GM21717 (cell line): Measurements from ENCODE around the gene TIE1.
"Not testable (repeated sequence)": the region's sequence is repeated elsewhere in the genome, so short reads cannot be mapped to it uniquely, and the experiment has no call there.

Source experiments
- ATAC-seq: cut with Tn5 transposase; IDR thresholded peaks from one replicate; pipeline ENCODE4 v1.9.1; 2021; ENCODE audit warnings: mild to moderate bottlenecking, moderate library complexity; ENCODE audit not compliant: unreplicated experiment

TIE1 gene

DNA sequence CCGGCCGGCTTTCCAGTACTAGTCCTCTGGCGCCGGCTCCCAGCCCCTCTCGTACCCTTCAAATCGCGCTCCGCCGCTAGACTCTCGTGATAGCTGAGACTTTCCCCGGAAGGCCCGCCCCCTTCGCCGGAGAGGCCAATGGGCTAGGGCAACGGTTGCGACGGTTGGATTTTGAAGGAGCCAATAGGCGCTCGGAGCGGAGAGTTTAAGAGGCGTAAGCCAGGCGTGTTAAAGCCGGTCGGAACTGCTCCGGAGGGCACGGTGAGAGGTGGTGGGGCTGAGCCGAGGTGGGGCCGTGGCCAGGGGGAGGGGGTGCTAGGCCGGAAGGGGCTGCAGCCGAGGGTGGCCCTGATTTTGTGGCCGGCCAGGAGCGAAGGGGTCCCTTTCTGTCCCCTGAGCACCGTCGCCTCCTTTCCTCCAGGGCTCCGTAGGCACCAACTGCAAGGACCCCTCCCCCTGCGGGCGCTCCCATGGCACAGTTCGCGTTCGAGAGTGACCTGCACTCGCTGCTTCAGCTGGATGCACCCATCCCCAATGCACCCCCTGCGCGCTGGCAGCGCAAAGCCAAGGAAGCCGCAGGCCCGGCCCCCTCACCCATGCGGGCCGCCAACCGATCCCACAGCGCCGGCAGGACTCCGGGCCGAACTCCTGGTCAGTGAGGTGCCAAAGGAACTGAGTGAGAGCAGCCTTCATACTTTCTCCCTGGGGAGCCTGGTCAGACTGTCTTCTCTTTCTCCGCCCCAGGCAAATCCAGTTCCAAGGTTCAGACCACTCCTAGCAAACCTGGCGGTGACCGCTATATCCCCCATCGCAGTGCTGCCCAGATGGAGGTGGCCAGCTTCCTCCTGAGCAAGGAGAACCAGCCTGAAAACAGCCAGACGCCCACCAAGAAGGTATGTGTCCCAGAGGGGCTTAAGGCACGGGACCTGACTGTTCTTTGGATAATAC lies 58.2 kb downstream of the TIE1 start, which contains the start of gene CDC20:
CDC20 (plus strand) TSS at position 236 of the 948 bp plus-strand sequence; CDS start at position 471, 235 bp downstream.
- peak; percentile 91 for ATAC-seq

DNA sequence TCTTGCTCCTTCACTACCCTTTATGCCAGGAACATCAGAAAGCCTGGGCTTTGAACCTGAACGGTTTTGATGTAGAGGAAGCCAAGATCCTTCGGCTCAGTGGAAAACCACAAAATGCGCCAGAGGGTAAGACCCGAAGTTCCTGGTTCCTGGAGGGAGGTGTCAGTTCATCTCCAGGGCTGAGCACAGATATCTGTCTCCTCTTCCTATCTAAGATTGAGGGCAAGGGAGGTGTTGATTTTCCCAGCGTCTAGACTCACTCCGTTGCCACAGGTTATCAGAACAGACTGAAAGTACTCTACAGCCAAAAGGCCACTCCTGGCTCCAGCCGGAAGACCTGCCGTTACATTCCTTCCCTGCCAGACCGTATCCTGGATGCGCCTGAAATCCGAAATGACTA lies 58.9 kb downstream of the TIE1 start:
- no peak for ATAC-seq

DNA sequence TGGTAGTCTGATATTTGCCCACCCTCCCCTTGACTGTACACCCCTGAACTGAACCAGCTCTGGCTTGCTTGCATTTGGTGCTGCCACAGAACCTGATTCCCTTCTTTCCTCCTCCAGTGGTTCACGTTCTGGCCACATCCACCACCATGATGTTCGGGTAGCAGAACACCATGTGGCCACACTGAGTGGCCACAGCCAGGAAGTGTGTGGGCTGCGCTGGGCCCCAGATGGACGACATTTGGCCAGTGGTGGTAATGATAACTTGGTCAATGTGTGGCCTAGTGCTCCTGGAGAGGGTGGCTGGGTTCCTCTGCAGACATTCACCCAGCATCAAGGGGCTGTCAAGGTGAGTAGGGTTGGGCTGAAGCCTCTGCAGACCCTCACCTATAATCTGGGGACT lies 59.8 kb downstream of the TIE1 start:
- no peak for ATAC-seq

DNA sequence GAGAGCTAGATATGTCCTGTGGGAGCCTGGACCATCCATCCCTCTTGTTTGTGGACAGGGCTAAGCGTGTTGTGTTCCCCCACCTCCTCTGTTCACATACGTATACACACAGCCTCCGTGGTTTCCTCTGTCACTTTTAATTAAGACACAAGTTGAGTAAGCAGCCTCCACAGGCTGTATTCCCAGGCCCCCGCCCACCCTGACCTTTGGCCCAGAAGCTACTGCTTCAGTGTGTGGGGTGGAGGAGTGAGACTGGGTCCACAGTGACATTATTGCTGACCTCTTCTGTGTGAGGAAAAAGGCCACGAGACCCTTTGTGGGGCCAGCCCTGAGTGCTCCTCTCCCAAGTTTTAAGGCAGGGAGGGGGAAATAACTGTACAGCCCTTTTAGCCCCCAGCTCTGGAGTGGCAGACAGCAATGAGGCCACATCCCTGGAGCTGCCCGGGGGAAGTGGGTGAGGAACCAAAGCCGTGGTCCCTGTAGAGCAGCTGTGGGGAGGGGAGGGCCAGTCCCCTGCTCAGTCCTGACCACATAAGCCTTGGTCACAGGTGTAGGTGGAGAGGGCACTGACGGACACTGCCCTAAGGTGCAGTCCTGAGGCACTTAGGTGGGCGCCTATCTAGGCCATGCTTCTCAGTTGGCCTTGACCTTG lies 62.6 kb downstream of the TIE1 start:
- ATAC-seq, result no peak

DNA sequence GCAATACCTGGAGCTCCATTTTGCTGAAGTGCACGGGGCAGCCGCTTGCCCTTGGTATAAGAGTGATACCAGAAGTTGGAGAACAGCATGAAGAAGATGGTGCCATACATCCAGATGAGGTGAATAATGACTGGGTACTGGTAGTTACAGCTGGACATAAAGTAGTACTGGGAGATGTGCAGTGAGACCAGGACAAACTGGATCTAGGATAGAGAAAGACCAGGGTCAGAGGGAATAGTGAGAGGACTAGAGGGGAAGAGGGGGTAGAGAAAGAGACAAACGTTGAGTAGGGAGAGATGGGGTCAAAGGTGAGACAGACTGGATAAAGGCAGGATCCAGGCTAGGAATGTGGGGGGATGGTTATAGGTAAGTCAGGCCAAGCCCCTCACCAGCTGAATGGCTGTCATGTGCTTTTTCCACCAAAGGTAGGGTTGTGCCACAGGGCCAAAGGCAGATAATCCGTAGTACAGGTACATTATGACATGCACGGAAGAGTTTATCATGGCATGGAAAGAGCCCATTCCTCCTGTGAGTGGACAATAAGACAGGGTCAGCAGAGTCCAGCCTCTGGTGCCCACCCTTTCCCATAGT lies 63.2 kb downstream of the TIE1 start:
- ATAC-seq, result no peak

DNA sequence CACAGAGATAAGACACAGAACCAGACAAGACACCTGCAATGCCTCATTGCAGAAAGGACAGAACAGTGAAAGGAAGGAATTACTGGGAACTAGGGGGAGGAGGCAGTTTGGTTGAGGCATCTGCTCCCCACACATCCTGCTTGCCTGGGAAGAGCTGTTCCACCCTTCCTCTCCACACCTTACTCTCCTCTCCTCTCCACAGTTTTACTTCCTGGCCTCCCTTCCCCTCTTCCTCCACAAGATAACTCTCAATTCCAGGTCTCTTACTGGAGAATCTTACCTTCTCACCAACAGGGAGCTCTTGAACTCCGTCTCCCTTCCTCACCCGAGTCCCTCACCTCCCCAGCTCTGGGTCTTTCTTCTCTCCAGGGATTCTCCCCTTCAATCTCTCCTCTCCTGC lies 64.9 kb downstream of the TIE1 start:
- ATAC-seq, result no peak

DNA sequence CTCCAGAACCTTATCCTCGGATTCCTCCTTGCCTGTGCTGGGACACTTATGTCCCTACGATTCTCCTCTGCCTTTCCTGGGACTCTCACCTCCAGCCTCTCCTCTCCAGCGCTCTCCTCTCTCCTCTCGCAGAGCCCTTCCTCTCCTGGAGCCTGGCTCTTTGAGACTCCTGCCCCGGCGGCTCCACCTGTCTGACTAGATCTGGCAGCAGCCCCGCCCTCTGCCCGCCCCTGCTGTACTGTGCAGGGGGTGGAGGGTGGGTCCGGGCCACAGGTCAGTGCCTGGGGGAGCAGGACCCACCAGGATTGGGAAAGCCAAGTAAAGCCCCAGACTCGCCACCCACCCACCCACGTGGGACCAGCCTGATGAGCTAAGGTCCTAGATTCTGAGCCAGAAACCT lies 65.4 kb downstream of the TIE1 start:
- no peak for ATAC-seq

DNA sequence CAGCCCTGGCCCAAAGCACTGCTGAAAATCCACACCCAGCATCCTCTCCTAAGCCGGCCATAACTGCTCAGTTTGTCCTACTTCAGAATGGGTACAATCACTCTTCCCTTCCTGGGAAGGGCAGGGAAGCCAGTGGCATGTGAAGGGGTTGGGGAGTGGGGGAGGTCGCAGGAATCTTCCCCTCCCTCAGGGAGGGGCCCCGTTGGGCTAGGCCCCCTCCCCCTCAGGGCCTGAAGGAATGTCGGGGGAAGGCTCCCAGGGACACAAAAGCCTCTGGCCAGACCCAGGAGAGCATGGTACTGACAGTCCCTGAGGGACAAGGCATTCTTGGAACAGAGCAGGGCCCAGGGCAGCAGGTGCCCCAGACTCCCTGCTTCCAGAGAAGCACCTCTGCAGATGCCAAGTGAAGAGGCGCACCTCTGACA lies 65.8 kb downstream of the TIE1 start:
- ATAC-seq, result no peak

DNA sequence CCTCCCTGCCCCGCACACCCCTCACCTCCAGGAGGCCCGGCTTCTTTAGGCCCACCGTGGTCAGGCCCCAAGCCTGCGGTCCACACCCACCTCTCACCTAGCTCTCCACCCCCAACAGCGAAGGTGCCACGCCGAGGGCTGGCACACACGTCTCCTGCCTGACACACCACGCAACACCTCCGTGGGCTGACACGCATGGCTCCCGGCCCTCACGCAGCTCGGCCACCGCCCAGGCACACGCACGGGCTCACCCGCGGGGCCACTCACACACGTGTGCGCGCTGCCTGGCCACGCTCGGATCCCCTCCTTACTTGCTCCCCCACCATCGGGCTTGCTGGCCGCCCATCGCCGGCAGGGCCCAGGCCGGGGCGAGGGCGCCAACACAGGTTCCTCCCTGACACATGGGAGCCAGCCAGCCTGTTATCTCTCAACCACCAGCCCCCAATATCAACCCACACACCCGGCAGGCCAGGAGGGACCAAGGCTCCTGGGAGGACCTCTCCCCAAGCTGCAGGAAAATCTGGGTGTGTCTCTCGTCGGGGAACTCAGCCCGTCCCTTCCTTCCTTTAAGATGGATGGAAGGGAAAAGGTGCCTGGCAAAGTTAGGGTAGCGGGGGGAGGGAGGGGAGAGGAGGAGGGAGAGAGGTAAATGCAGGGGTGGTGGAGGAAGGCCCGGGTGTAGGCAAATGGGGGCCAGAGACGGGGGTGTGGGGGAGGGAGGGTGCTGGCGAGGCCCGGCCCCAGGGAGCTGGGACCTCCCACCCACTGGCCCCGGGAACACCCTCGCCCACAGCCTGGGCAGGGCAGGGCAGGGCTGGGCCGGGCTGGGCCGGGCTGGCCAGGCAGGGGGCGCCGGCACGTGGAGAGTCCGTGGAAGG lies 66.5 kb downstream of the TIE1 start:
- peak; percentile 42 for ATAC-seq

DNA sequence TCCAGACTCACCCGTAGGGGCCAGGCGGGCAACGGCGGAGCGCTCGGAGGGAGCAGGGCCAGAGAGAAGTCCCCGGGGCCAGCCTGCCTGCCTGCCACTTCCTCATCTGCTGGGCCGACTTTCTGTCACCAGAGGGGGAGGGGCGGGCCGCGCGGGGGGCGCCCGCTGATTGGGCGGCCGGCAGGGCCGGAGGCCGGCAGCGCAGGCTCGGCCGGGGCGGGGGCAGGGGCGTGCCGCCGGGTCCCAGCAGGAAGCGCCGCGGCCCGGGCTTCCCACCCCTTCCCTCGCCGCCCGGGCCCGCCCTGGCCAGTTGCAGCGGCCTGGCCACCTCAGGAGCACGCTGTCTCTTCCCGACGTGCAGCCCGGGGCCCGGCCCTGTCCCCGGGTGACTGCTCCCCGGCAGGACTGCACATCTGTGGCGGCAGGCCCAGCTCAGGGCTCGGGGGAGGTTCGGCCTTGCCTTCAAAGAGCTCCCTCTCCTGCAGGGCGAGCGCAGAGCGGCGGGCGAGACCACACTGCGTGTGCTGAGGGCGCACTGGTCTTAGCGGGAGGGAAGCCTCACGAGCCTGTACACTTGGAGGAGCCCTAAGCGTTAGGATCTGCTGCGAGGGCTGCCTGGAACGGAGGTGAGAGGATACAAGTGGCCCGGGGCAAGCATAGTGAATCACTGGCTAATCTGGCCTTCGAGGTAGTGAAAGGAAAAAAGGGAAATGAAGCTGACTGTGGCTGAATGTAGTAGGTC lies 67.3 kb downstream of the TIE1 start, which contains the start of gene ELOVL1:
ELOVL1 (minus strand) TSS at position 108 of the 742 bp plus-strand sequence. CDS start 2,402 bp downstream, outside the sequence.
- ATAC-seq, result peak; percentile 68

DNA sequence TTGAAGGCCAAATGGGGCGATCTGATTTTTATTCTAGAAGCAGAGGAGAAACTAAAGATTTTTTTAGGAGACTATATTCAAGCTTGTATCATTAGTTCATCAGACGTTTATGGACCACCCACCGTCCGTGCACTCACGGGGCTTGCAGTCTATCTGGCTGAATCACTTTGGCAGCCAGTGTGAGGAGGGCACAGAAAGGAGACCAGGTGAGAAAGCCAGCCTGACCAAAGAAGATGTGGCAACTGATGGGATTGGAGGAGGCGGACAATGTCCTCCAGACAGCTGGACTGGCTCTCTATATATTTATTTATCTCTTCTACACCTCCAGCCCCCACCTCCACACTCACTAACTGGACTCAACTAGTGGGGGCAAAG lies 67.9 kb downstream of the TIE1 start:
- no peak for ATAC-seq

DNA sequence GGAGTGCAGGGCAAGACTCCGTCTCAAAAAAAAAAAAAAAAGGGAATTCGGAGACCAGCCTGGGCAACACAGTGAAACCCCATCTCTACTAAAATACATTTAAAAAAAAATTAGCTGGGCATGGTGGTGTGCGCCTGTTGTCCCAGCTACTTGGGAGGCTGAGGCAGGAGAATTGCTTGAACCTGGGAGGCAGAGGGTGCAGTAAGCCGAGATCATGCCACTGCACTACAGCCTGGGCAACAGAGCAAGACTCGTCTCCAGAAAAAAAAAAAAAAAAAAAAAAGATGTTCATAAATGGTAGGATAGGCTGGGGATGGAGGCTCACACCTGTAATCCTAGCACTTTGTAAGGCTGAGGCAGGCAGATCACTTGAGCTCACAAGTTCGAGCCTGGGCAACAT lies 69.0 kb downstream of the TIE1 start:
- ATAC-seq, result not testable (repeated sequence)

DNA sequence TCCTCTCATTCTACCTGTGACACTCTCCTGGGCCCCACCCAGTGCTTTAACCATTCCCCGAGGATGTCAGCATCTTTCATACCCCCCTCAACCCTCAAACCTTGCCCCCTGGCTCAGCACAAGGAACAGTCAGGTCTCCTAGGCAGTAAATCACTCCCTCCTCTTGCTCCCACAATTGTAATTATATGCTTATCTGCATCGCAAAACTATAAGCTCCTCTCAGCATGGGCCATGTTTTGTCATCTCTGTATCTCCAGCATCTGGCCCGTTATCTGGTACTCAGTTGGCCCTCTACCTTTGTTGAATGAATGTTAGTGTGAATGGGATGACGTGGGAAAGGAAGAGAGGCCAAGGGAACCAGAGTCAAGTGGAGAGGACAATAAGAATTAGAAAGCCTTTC lies 69.8 kb downstream of the TIE1 start:
- no peak for ATAC-seq

DNA sequence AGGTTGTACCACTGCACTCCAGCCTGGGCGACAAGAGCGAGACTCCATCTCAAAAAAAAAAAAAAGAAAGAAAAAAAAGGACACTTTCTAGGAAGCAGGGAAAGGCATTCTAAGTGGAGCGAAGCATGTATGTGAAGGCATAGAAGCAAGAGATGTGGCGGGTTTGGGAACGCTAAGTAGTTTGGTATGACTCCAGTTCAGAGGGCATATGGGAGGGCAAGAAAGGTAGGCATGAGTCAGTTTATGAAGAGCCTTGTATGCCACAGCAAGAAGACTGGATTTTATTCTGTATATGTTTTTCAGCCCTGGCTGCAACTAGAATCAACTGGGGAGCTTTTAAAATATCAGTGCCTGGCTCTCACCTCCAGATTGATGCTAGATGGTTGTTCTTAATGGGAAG lies 71.4 kb downstream of the TIE1 start:
- no peak for ATAC-seq
